Colonic mucosa (tissue), 4 donors: ENCODE measurements around the gene EML4. TPM values are rescaled to one million over a fixed set of nuclear protein-coding genes. Genes with fewer than 3 reads are reported as not detected.
A peak's percentile ranks its signal among the peaks of the same experiment; 100 is the strongest.

Experiments used
- DNase-seq: peaks from one replicate; pipeline ENCODE4 v3.0.0-alpha.2; 2020
- H3K27ac ChIP-seq: fragments of 200-600 bp; one replicate; pipeline ENCODE4 v1.8.0; 2021
- H3K27me3 ChIP-seq: fragments of 200-600 bp; one replicate; pipeline ENCODE4 v1.8.0; 2021
- H3K36me3 ChIP-seq: fragments of 200-600 bp; one replicate; pipeline ENCODE4 v1.8.0; 2021
- H3K4me1 ChIP-seq: fragments of 200-600 bp; one replicate; pipeline ENCODE4 v1.8.0; 2021; ENCODE audit warnings: mild to moderate bottlenecking
- H3K4me3 ChIP-seq: fragments of 200-600 bp; one replicate; pipeline ENCODE4 v1.8.0; 2021
- H3K9ac ChIP-seq, 2 donors: one replicate each; pipeline ENCODE4 v1.7.0; 2013; ENCODE audit warnings: control low read depth in 2 of 2, low read depth in 2 of 2, low read length in 2 of 2
- H3K9me3 ChIP-seq: fragments of 200-600 bp; one replicate; pipeline ENCODE4 v1.8.0; 2021
- CTCF ChIP-seq: fragments of 200-600 bp; IDR thresholded peaks from one replicate; pipeline ENCODE4 v1.8.0; 2022; ENCODE audit warnings: antibody characterized with exemption, mild to moderate bottlenecking
- intact Hi-C: fragments of 100-400 bp; cut with DNase I; formaldehyde crosslinking; loops from one replicate; pipeline ENCODE4 v1.14.1; 2022
- total RNA-seq, 2 donors: library from RNA; stranded (reverse); fragmentation: NEBNext Ultra II Directional in 1 of 2; extraction: Animal tissue kit (Norgen Biotek cat#: 25700) in 1 of 2; gene quantifications; one replicate each; pipeline ENCODE4 v1.2.1, GENCODE V29; 2021
- donor health status: healthy.
- donor health status: DM: no; HTN: no; CAD: no.
- donor health status: DM: no; HTN: no; CAD: no.

Gene EML4
- total RNA-seq, 2 donors from 2014 or later: 82.1 to 103 TPM

DNA sequence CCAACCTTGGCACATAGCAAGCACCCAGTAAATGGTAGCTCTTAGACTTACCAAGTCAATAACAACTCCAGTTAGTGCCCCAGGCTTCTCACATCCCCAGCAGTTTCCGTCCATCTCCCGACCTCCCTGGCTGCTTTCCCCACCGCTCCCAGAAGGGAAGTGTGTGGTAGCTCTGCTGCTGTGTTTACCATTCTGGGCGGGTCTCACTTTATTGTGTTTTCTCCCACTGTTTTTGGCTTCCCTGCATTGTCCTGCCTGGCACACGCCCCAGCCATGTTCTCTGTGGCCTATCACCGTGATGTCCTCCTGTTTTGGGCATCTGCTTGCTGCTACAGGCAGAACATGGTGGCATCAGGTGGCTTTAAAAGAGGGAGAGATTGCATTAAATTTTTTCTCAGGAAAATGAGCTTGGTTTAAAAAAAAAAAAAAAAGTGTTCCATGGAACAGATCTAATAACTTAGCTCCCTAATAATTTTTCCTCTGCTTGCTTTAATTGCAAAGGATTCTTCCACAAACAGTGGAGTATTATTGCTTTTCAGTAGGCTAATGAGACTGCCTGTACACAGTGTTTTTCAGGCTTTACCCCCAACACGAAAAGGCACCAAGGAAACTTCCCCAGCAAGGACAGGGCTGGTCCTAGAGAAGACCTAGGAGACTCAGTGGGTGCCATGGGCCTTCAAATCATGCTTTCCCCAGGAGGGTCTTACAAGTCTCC lies 199.8 kb downstream of the EML4 start:
- no peaks in the 10 kb centered on the region for H3K27me3 ChIP-seq
- TF ChIP-seq CTCF: no peak
- intact Hi-C loops: loop anchor here (10.0 kb wide), 1 partner anchor 274 kb away; no protein-coding TSS in a partner anchor
- peak overlapping the region in 1 of 2 donors; percentile 52 for H3K9ac ChIP-seq
- H3K9me3 ChIP-seq: no peaks in the 10 kb centered on the region
- peak; percentile 86 for DNase-seq
- H3K27ac ChIP-seq: peak overlapping the region; percentile 66
- H3K36me3 ChIP-seq: no peaks in the 10 kb centered on the region
- peaks cover 3% of the 10 kb centered on the region for H3K4me1 ChIP-seq
- H3K4me3 ChIP-seq: no peak overlapping the region

DNA sequence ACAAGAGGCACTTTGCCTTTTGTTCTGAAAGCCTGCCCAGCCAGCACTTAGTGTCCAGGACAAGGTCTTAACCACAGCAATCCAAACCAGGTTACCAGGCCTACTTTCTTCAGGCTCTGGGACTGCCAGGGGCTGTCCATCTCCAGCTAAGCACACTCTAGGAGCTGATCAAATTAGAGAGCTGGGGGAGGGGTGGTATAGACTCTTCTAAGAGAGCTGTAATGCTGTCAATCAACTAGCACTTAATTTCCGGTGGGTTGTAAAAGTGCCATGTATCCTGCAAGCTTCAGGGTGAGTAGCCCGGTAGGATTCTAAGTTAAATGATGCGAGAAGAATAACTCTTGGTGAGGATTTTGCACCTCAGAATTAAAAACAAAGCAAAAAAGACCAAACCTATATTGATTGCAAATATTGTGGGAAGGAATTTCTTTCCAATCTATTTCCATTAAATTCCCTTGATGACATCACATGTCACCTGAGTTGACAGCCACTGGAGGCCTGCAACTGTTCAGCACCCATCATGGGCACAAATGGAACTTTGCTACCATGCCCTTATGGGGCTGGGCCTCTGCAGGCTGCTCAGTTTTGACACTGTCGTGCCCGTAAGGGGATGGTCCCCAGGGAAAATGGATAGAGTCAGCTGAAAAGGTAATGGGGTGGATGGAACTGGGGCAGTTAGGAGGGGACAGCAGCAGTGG lies 200.5 kb downstream of the EML4 start:
- no peaks in the 10 kb centered on the region for H3K27me3 ChIP-seq
- H3K9me3 ChIP-seq: no peaks in the 10 kb centered on the region
- intact Hi-C loops: loop anchor here (10.0 kb wide), 1 partner anchor 275 kb away; no protein-coding TSS in a partner anchor
- TF ChIP-seq CTCF: no peak
- H3K36me3 ChIP-seq: no peaks in the 10 kb centered on the region
- H3K27ac ChIP-seq: peak overlapping the region; percentile 66
- peak overlapping the region in 1 of 2 donors; percentile 12 for H3K9ac ChIP-seq
- H3K4me1 ChIP-seq: peaks cover 3% of the 10 kb centered on the region
- H3K4me3 ChIP-seq: no peak overlapping the region
- DNase-seq: no peak

DNA sequence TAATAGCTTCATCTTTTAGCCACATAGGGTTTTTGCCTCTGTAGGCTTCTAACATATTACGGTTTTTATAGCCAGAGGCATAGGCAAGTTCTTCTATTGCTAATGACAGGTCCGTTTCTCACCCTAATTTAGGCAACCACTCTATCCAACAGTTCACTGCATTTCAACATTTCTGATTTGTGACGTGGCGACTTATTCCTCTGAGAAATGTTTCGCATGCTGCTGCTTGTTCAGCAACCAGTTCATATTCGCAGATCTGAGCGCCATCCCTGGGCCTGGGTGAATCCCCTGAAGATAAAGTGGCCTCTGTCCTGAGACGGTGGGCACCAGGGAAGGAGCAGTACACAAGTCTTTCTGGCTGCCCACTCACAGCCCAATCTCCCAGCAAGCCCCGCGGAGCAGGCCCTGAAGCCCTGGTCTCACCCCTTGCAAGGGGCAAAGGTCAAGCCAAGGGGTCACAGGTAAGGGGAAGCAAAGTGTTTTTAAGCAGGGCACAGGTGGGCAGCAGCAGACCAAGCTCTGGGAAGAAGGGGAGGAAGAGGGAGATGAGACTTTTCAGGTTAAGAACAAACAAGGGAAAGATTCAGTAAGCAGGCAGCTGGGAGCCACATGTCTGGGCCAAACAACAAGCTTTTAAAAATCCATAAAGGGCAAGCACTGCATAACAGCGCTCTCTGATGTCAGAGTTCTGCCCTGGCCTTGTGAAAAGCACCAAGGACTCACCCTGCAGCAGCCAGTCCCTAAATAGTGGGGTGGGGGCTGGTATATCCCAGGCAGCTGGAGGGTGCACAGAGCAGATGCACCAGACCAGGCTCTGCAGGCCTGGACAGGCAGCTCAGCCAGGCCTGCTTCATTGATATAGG lies 202.7 kb downstream of the EML4 start:
- no peak for DNase-seq
- H3K27ac ChIP-seq: no peak overlapping the region
- H3K4me1 ChIP-seq: peaks cover 3% of the 10 kb centered on the region
- H3K9me3 ChIP-seq: no peaks in the 10 kb centered on the region
- H3K9ac ChIP-seq: no peak overlapping the region
- intact Hi-C loops: no loop called here
- H3K36me3 ChIP-seq: no peaks in the 10 kb centered on the region
- TF ChIP-seq CTCF: no peak
- H3K27me3 ChIP-seq: no peaks in the 10 kb centered on the region
- H3K4me3 ChIP-seq: no peak overlapping the region

DNA sequence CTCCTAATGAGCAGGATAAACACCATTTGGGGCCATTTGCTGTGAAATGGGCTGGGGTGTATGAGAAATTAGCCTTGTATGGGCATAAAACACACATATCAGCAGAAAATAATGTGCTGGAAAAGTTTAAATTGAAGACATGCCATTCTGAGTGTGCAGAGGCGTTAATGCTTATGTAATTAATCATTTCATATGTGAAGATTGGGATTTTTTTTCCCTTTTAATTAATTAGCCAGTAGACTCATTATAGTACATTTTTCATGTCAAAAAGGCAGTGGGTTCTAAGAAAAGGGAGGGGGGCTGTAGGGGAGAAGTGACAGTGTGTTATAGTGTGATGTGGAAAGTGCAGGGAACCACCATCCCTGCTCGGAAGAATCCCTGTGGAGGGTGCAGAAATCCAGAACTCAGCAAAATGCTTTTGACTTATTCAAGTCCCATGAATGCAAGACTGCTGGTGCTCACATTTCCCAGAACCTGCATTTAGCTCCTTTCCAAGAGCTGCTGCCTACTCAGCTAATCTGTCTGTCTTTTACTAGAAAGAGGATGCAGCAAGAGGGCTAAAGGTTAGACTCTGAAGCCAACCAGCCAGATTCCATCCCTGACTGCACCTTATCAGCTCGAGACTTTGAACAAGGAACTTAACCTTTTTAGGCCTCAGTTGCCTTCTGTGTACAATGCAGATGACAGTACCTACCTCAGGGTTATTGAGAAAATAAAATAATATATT lies 203.5 kb downstream of the EML4 start:
- no peaks in the 10 kb centered on the region for H3K9me3 ChIP-seq
- H3K27me3 ChIP-seq: no peaks in the 10 kb centered on the region
- DNase-seq: no peak
- intact Hi-C loops: no loop called here
- no peak overlapping the region for H3K9ac ChIP-seq
- TF ChIP-seq CTCF: no peak
- no peak overlapping the region for H3K27ac ChIP-seq
- H3K36me3 ChIP-seq: no peaks in the 10 kb centered on the region
- no peak overlapping the region for H3K4me3 ChIP-seq
- H3K4me1 ChIP-seq: no peaks in the 10 kb centered on the region

GRCh38 chr2:42376758-42377157 lies 207.6 kb downstream of the EML4 start:
- intact Hi-C loops: no loop called here
- no peak overlapping the region for H3K4me3 ChIP-seq
- H3K27me3 ChIP-seq: no peaks in the 10 kb centered on the region
- H3K9me3 ChIP-seq: no peaks in the 10 kb centered on the region
- H3K27ac ChIP-seq: no peak overlapping the region
- DNase-seq: no peak
- peaks cover under 1% of the 10 kb centered on the region for H3K4me1 ChIP-seq
- TF ChIP-seq CTCF: no peak
- no peaks in the 10 kb centered on the region for H3K36me3 ChIP-seq
- H3K9ac ChIP-seq: no peak overlapping the region
